OCI-LY1 (cell line): ENCODE data around the gene PIK3R5.

Experiments used
- EZH2 ChIP-seq: fragments of 200-600 bp; sonication (generic), shearing (Covaris generic); IDR thresholded peaks from 2 replicates; pipeline ENCODE4 v1.8.0; 2017; ENCODE audit warnings: borderline replicate concordance, mixed run types, mild to moderate bottlenecking, antibody characterized with exemption, low read length, moderate library complexity, mixed read lengths
- TF ChIP-seq, protein P1 (sequence below): fragments of 200-600 bp; sonication (generic), shearing (Covaris generic); IDR thresholded peaks from 2 replicates; pipeline ENCODE4 v1.5.1; 2017; ENCODE audit warnings: mild to moderate bottlenecking, antibody characterized with exemption, low read length, moderate library complexity, mixed read lengths

DNA sequence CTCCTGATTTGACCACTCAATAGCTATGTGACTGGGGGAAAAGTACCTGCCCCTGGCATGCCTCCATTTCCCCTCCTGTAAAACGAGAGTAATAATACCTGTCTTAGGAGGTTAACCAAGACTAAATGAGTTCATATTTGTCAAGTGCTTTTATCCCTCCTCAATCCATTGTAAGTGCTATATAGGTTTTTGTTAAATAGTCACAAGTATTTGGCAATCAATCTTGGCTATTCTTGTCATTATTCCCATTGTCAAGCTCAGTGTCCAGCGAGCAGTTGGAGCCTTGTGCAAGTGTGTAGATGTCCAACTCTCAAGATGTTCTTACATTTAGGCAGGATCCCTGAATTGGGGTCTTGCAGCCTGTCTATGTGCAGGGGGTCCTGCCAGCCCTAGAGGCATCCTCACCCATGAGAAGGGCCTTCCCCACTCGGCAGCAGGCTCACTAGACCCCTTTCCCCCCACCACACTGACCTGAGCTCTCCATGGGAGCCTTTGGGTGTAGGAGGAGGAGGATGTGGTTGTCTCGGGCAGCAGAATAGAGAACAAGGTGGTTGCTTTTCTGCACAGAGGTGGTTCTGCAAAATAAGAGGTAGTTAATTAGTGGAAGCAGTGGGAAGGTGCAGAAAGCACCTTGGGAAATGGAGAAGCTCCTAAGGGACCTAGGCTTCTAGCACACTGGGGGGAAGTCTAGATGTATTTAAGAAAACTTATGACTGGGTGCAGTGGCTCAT, 116.0 kb downstream of the PIK3R5 start:
- no peak for TF ChIP-seq EZH2
- TF ChIP-seq, protein P1, sequence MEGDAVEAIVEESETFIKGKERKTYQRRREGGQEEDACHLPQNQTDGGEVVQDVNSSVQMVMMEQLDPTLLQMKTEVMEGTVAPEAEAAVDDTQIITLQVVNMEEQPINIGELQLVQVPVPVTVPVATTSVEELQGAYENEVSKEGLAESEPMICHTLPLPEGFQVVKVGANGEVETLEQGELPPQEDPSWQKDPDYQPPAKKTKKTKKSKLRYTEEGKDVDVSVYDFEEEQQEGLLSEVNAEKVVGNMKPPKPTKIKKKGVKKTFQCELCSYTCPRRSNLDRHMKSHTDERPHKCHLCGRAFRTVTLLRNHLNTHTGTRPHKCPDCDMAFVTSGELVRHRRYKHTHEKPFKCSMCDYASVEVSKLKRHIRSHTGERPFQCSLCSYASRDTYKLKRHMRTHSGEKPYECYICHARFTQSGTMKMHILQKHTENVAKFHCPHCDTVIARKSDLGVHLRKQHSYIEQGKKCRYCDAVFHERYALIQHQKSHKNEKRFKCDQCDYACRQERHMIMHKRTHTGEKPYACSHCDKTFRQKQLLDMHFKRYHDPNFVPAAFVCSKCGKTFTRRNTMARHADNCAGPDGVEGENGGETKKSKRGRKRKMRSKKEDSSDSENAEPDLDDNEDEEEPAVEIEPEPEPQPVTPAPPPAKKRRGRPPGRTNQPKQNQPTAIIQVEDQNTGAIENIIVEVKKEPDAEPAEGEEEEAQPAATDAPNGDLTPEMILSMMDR: no peak
